ENCODE results near the gene VDAC2.
A peak's percentile ranks its signal among the peaks of the same experiment; 100 is the strongest.

VDAC2 gene

GRCh38 chr10:75234683-75235374, 24.2 kb downstream of the VDAC2 start:
- in situ Hi-C loops (cut with HindIII; ENCODE audit: low sequenced_read_pairs), result no loop called here
- TF ChIP-seq CTCF (IDR thresholded peaks at IDR 0.05; ENCODE audit: low read depth, low read length, missing control alignments), result no peak
- peak overlapping the region; percentile 57 for H3K4me3 ChIP-seq (ENCODE audit: low read depth, low read length)
- no peak for DNase-seq (ENCODE audit: low read depth)

DNA sequence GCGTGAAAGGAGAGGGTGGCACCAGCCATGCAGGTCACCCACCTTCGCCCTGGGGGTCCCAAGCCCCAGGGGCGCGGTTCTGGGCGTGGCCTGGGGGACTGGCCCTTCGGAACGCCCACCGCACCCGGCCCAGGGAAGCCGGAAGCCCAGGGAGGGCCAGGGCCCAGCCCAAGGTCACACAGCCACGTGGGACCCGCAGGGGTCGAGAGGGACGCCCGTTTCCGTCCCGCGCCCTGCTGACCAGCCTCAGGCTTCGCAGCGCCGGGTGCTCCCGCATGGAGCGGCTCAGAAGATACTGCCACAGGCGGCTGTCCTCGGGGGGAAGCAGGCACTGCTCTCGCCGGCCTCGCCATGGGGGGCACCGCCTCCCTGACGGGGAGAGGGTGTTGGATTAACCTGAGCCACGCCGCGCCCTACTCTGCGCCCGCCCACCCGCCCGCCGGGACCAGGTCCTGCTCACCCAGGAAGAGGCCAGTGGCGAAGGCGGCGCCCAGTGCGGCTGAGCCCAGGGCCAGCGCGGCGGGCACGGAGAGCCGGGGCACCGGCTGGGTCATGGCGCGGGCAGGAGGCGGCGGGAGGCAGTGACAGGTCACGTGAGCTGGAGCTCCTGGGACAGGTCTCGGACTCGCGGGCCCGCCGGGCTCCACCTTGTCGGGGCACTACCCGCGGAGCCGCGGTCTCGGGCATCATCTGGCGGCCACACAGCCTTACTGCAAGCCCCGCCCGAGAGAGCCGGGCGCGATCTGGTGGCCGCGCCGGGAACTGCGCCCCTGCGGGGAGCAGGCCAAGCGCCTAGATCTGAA, 25.0 kb downstream of the VDAC2 start, which contains the start of gene COMTD1:
TSS of gene COMTD1 (minus strand) at position 583 of the 803 bp plus-strand sequence. CDS start at position 554, 29 bp downstream.
- in situ Hi-C loops (cut with HindIII; ENCODE audit: low sequenced_read_pairs), result no loop called here
- peak; percentile 70 for DNase-seq (ENCODE audit: low read depth)
- peak within 1 kb of the TSS; percentile 57 for H3K4me3 ChIP-seq (ENCODE audit: low read depth, low read length)
- peak; percentile 100 for TF ChIP-seq CTCF (IDR thresholded peaks at IDR 0.05; ENCODE audit: low read depth, low read length, missing control alignments)

DNA sequence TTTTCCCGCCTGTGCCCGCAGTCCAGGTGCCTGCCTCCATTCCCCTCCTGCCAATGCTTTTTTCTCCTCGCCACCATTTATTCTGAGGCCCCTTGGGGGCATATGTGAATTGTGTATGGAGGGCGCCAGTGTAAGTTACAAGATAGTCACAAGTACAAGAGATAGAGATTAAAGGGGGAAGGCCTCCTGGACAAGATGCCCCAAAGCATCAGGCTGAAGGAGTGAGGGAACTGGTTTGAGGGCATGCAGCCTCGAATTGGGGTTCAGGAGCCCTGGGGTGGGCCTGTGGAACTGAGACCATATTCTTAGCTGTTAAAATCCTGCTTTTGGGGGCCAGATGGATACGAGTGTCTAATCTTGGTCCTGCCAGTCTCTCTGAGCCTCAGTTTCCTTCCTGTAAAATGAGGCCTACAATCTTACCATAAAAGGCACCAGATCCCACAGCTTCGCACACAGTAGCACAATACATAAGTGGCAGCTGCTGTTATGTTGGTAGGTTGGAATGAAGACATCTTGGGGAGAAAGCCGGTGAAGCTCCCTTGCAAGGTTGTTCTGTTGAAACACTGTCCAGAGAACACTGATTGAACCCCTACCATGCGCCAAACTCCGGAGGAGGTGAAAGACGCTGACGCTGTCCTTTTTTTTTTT, 25.7 kb downstream of the VDAC2 start:
- in situ Hi-C loops (cut with HindIII; ENCODE audit: low sequenced_read_pairs), result no loop called here
- DNase-seq (ENCODE audit: low read depth), result no peak
- no peak overlapping the region for H3K4me3 ChIP-seq (ENCODE audit: low read depth, low read length)
- no peak for TF ChIP-seq CTCF (IDR thresholded peaks at IDR 0.05; ENCODE audit: low read depth, low read length, missing control alignments)

GRCh38 chr10:75238182-75239095, 27.8 kb downstream of the VDAC2 start:
- in situ Hi-C loops (cut with HindIII; ENCODE audit: low sequenced_read_pairs), result no loop called here
- no peak overlapping the region for H3K4me3 ChIP-seq (ENCODE audit: low read depth, low read length)
- no peak for DNase-seq (ENCODE audit: low read depth)
- no peak for TF ChIP-seq CTCF (IDR thresholded peaks at IDR 0.05; ENCODE audit: low read depth, low read length, missing control alignments)

DNA sequence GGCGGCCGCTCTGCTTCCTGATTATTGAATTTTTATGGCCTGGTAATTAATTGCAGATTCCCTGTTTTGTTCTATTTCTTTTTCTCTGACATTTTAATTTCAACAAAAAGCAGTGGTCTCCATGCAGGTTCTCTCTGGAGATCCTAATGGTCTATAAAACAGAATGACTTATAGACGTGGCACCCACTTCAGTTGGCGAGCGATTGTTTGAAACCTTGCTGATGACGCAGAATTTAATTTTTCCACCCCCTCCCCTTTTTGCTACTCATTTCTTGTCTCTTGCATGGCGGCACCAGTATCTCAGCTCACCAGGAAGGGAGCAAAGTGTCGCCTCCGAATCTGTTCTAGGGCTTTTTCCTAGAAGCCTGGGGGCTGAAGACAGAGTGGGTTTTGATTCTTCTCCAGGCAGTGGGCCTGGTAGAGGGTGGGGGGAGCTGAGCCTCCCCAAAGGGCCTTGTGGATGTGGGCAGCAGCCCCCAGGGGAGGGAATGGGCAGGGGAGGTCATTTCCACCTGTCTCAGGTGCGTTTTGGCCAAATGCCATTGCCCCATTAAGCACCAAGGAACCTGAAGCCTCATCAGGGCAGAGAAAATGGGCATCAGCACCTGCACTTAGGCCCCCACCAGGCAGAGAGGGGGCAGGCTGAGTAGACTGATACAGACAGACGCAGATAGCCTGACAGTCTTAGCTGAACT, 28.6 kb downstream of the VDAC2 start:
- no peak for TF ChIP-seq CTCF (IDR thresholded peaks at IDR 0.05; ENCODE audit: low read depth, low read length, missing control alignments)
- no peak overlapping the region for H3K4me3 ChIP-seq (ENCODE audit: low read depth, low read length)
- in situ Hi-C loops (cut with HindIII; ENCODE audit: low sequenced_read_pairs), result no loop called here

More for the DNA sequence above, 28.6 kb downstream of the VDAC2 start:
- no peak for DNase-seq (ENCODE audit: low read depth)
